Suprapubic skin (tissue), 3 donors: ENCODE results near the gene GPER1.

ENCODE experiments used
- CTCF ChIP-seq, 2 donors: fragments of 200-600 bp in 1 of 2; fragments of 450-650 bp in 1 of 2; sonication (generic) in 1 of 2; IDR thresholded peaks; one replicate each; pipeline ENCODE4 v1.5.1; 2016 to 2019; ENCODE audit warnings: antibody characterized with exemption in 2 of 2, mild to moderate bottlenecking in 1 of 2, moderate library complexity in 1 of 2
- POLR2A ChIP-seq, 2 donors: fragments of 450-650 bp; IDR thresholded peaks; one replicate each; pipeline ENCODE4 v1.6.1; 2017; ENCODE audit warnings: antibody characterized with exemption in 2 of 2, mild to moderate bottlenecking in 2 of 2, moderate library complexity in 2 of 2

GRCh38 chr7:1108264-1108920 lies 20.5 kb downstream of the GPER1 start:
- TF ChIP-seq CTCF (IDR thresholded peaks at IDR 0.05) (no peak), POLR2A (IDR thresholded peaks at IDR 0.05) (no peak)
